NCI-H69 (cell line): Measurements from ENCODE around the gene COL6A3.

Source experiments
- DNase-seq: peaks from one replicate; lab custom pipeline; 2025; lab: John Stamatoyannopoulos, UW

COL6A3 gene

DNA sequence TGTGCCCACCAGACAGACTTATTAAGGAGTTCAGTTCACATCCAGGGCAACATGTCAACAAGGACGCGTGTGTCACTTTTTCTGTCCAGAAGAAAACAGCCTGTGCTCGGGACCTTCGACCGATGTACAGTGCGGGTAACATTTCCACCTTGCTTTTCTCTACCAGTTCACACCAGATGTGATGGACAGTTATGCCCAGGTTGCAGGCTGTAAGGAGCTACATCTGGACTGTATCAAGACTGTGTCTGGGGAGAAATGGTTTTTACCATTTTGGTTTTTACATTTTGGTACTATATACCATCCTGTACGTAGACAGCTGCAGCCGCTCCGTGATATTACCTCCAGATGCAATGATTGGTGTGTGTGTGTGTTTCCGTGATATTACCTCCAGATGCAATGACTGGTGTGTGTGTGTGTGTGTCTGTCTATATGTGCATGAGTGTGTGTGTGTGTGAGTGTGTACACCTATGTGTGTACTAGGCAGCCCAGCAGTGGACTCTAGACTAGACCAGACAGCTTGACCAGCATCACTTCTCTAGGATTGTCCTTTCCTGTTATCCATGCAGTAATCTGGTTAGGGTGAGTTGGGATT is 118.0 kb downstream of the COL6A3 start:
- no peak for DNase-seq

GRCh38 chr2:237294460-237294859 is 119.5 kb downstream of the COL6A3 start:
- DNase-seq: no peak

DNA sequence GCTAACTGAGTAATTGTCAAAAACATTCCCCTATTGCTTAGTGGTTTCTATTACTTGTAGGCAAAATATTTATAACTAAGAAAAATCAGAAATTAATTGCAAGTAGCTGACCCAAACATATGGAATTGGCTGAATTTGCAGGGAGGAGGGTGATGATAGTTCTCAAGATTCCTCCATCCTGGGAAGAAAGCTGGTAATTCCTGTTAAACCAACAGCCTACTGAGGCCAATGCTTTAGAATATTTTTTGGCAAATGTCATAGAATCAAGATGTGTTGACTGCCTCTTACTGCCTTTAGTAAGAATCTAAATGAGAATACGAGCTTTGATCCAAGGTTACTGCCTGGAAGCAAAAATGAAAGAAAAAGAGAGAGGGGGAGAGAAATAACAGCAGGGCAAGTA is 120.0 kb downstream of the COL6A3 start:
- DNase-seq: no peak

DNA sequence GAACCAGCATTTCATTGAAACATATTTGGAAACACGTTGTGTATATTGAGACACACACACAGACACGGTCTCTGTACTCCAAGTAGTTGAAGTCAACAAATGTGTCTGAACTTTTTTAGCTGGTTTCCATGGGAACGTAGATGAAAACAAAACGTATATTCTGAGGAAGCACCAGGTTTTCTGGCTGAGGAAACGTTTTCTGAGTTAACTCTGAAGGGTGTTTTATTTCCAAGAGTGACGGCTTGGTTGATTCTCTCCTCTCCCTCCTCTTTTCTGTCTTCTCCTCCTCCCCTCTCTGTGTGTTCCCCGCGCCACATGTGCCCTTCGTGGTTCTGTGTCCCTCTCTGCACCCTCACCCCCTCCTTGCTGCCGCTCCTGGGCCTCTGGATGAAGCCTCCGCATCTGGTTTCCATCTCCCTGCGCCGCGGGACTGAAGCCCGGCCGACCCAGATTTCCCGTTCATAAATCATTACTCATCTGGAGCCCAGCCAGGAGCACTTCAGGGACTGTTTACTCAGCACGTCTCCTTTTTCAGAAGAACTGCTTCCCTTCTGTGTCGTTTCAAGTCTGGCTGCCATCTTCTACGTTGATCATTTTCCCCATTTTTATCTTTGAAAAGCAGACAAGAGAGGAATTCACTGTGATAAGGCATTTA is 122.7 kb downstream of the COL6A3 start:
- DNase-seq: peak; percentile 95

DNA sequence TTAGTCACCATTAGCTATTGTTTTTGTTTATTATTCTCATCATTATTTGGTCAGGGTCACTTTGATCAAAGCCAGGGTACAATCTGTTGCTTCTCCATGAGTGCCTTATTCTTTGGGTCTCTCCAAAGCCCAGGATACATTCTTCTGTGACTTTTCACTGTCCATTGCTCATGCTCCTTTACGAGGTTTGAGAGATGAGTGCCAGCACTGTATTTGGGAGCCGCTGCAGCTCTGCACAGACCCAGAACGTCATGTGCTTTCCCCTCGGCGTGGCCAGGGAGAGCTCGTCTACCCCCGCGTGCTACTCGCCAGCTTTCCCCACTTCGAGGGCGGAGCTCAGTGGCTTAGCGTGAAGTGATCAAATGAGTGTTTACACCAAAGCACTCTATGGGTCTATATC is 123.7 kb downstream of the COL6A3 start:
- no peak for DNase-seq

- no peak for DNase-seq
Observed at GRCh38 chr2:237289139-237289538, 124.8 kb downstream of the COL6A3 start.

- DNase-seq: no peak
Observed at GRCh38 chr2:237287872-237288271, 126.1 kb downstream of the COL6A3 start.

- DNase-seq: no peak
Observed at GRCh38 chr2:237283131-237283928, 130.6 kb downstream of the COL6A3 start.

- DNase-seq: no peak
Observed at GRCh38 chr2:237282568-237283128, 131.3 kb downstream of the COL6A3 start.

DNA sequence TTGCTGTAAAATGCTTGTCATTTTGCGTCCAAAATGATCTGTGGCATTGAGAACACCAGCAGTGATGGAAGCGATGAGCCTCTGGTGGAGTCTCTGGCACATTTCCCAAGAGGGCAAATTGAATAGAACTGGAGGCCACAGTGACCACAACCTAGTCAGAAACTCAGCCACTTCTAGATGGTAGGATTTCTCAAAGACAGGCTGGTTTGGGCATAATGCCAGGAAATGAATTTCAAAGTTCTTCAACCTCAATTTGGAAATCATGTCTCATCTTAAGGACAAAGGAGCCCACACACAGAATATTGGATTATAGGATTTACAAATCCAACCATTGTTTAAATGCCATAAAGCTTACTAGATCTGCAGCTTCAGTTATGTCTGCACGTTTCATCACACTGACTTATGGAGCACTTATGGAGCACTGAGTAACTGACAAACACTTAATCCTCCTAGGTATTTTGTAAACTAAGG is 132.1 kb downstream of the COL6A3 start:
- DNase-seq: no peak

- no peak for DNase-seq
Observed at GRCh38 chr2:237280939-237281338, 133.0 kb downstream of the COL6A3 start.

DNA sequence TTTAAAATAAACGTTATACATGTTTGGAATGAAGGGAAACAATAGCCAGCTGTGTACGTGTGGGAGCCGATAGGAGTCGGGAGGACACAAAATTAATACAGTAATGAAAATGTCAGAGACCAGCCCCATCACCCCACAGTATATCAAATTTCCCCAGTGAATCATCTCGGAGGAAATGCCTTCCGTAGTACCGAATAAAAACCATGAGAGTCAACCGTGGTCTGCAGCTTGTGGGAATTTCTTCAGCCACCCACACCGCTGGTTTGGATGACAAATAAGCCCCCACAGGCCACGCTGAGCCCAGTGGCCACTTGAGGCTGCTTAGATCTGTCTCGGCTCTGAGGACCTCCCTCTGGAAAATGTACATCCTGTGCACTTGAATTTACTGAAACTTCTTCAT is 133.7 kb downstream of the COL6A3 start:
- DNase-seq: no peak

DNA sequence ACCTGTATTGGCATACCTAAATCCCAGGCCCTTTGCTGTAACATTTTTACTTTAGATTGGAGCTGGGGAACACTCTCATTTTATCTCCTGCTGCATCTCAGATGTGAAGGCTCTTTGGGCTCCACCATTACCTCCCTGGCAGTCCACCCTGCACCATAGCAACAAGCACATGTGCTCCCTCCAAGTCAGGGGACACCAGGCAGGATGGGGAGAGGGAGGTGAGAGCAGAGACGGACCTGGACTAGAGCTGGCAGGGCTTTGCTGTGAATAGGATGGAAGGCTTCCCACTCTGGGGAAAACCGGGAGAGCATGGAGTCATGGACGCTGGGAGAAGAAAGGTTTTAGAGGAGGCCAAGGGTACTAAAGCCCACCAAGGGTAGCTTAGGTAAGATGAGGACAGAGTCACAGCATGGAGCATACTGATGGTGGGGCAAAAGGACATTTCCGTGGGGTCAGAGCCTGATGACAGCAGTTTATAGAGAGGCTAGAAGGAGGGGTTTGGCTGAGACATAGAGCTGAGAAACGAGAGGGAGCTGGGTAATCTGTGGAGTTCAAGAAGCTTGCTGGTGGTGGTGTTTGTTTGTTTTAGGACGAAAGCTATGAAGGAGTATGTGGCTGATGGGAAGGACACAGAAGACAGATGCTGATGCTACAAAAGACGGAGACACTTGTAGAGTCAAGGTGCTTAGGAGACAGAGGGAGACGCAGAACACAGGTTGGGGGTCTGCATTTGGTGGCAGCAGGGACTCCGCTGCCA is 134.8 kb downstream of the COL6A3 start:
- no peak for DNase-seq

DNA sequence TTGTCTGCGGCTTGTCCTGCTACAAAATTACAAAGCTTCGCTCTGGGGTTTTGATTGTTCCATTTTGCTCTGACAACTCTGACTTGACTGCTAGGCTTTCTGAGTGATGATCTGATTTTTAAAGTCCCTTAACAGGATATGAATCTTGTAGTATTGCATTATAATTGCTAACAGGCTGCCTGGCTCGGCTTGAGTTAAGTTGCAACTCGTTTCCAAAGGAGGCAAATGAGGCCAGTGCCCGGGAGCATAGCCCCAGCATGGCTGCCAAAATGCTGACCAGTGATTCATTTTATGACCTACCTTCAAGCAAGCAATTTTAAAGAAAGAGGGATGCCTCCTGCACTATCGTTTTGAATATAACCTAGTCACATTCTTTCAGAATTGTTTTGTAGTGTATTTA is 135.4 kb downstream of the COL6A3 start:
- DNase-seq: no peak

- no peak for DNase-seq
Observed at GRCh38 chr2:237276716-237277490, 137.1 kb downstream of the COL6A3 start.
